NB4 (cell line): ENCODE data around the gene MEIOB.

Experiments used
- DNase-seq: peaks from one replicate; pipeline ENCODE4 v3.0.0; 2010; ENCODE audit warnings: low read depth
- H3K4me3 ChIP-seq: one replicate; pipeline ENCODE4 v1.5.1; 2011; ENCODE audit warnings: mild to moderate bottlenecking, low read depth, low read length, moderate library complexity
- CTCF ChIP-seq: IDR thresholded peaks from one replicate; pipeline ENCODE4 v1.5.1; 2012; ENCODE audit warnings: low read depth, low read length
- MAX ChIP-seq: IDR thresholded peaks from 2 replicates; pipeline ENCODE4 v1.6.1; 2011; ENCODE audit warnings: low read depth, low read length
- MYC ChIP-seq: IDR thresholded peaks from 2 replicates; pipeline ENCODE4 v1.6.1; 2011; ENCODE audit warnings: low read depth, low read length
- POLR2A ChIP-seq: IDR thresholded peaks from 2 replicates; pipeline ENCODE4 v1.6.1; 2011; ENCODE audit warnings: mild to moderate bottlenecking; ENCODE audit not compliant: insufficient read length; ENCODE audit errors: extremely low read depth

Gene MEIOB

GRCh38 chr16:1794221-1794871, 77.6 kb downstream of the MEIOB start:
- DNase-seq = no peak
- TF ChIP-seq POLR2A = no peak
- TF ChIP-seq MYC = no peak
- no peak for TF ChIP-seq MAX
- no peak for TF ChIP-seq CTCF

GRCh38 chr16:1793578-1794220, 78.3 kb downstream of the MEIOB start, which contains the start of gene IGFALS:
Gene IGFALS, minus strand, starts transcription at chr16:1793705. Its CDS starts 53 bp downstream, at chr16:1793652.
- TF ChIP-seq CTCF = no peak
- H3K4me3 ChIP-seq = no peak within 1 kb of the TSS
- DNase-seq = no peak

More at GRCh38 chr16:1794221-1794871, 77.6 kb downstream of the MEIOB start:
- no peak overlapping the region for H3K4me3 ChIP-seq

GRCh38 chr16:1792836-1793577, 79.0 kb downstream of the MEIOB start:
- no peak overlapping the region for H3K4me3 ChIP-seq
- DNase-seq = no peak
- TF ChIP-seq MAX (no peak), MYC (no peak), CTCF (no peak), POLR2A (no peak)

- DNase-seq = no peak
- TF ChIP-seq MYC (no peak), CTCF (no peak), POLR2A (no peak), MAX (no peak)
- no peak overlapping the region for H3K4me3 ChIP-seq
Observed at GRCh38 chr16:1791943-1792812, 79.8 kb downstream of the MEIOB start.

- TF ChIP-seq CTCF (no peak), MYC (no peak), MAX (no peak), POLR2A (no peak)
- no peak overlapping the region for H3K4me3 ChIP-seq
- DNase-seq = no peak
Observed at GRCh38 chr16:1791256-1791942, 80.6 kb downstream of the MEIOB start.
